ENCODE results near the gene TEAD1. TPM values are rescaled to one million over a fixed set of nuclear protein-coding genes. Genes with fewer than 3 reads are reported as not detected.

TEAD1 gene
- total and polyA plus RNA-seq, 9 of the 15 experiments (the other 6 are each of a cell fraction or from before 2014, with no cell fraction given) = 1.7 to 17.7 (median 10.8) TPM

DNA sequence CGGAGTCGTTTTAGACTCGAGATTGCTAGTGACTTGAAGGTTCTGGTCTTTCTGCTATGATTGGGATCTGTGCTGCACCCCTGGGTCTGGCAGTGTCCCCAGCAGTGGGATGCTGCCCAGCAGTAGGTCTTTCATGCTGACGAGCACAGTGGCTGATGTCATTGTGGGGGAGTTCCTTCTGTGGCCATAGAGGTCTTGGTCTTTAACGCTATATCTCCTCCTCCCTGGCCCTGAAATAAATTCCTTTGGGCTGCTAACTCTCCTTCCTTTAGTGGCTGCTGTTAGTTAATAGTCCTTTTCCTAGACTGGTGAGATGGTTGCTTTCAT, 136.3 kb downstream of the TEAD1 start (continued):
- TF ChIP-seq, protein P1, sequence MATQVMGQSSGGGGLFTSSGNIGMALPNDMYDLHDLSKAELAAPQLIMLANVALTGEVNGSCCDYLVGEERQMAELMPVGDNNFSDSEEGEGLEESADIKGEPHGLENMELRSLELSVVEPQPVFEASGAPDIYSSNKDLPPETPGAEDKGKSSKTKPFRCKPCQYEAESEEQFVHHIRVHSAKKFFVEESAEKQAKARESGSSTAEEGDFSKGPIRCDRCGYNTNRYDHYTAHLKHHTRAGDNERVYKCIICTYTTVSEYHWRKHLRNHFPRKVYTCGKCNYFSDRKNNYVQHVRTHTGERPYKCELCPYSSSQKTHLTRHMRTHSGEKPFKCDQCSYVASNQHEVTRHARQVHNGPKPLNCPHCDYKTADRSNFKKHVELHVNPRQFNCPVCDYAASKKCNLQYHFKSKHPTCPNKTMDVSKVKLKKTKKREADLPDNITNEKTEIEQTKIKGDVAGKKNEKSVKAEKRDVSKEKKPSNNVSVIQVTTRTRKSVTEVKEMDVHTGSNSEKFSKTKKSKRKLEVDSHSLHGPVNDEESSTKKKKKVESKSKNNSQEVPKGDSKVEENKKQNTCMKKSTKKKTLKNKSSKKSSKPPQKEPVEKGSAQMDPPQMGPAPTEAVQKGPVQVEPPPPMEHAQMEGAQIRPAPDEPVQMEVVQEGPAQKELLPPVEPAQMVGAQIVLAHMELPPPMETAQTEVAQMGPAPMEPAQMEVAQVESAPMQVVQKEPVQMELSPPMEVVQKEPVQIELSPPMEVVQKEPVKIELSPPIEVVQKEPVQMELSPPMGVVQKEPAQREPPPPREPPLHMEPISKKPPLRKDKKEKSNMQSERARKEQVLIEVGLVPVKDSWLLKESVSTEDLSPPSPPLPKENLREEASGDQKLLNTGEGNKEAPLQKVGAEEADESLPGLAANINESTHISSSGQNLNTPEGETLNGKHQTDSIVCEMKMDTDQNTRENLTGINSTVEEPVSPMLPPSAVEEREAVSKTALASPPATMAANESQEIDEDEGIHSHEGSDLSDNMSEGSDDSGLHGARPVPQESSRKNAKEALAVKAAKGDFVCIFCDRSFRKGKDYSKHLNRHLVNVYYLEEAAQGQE (IDR thresholded peaks at IDR 0.05; ENCODE audit: borderline replicate concordance) = no peak
- TF ChIP-seq, protein P1 (CRISPR knock-in tag; IDR thresholded peaks at IDR 0.05; ENCODE audit: low read depth) = no peak
- TF ChIP-seq TARDBP (IDR thresholded peaks at IDR 0.05) (no peak), ASH1L (IDR thresholded peaks at IDR 0.05; ENCODE audit: borderline replicate concordance, low read depth, partially characterized antibody) (no peak), HSF4 (CRISPR knock-in tag; IDR thresholded peaks at IDR 0.05; ENCODE audit: borderline replicate concordance) (no peak), TBL1XR1 (IDR thresholded peaks at IDR 0.05; ENCODE audit: low read length in 2 of 2) (no peak), PCBP1 (IDR thresholded peaks at IDR 0.05; ENCODE audit: low read depth, low read length, poor library complexity, severe bottlenecking) (no peak), XRCC5 (IDR thresholded peaks at IDR 0.05; ENCODE audit: low read depth, low read length) (no peak), PML (IDR thresholded peaks at IDR 0.05; ENCODE audit: low read length) (no peak), POLR3A (IDR thresholded peaks at IDR 0.05; ENCODE audit: borderline replicate concordance, extremely low read depth, insufficient read depth, insufficient read length) (no peak)
- TF ChIP-seq, protein P2, sequence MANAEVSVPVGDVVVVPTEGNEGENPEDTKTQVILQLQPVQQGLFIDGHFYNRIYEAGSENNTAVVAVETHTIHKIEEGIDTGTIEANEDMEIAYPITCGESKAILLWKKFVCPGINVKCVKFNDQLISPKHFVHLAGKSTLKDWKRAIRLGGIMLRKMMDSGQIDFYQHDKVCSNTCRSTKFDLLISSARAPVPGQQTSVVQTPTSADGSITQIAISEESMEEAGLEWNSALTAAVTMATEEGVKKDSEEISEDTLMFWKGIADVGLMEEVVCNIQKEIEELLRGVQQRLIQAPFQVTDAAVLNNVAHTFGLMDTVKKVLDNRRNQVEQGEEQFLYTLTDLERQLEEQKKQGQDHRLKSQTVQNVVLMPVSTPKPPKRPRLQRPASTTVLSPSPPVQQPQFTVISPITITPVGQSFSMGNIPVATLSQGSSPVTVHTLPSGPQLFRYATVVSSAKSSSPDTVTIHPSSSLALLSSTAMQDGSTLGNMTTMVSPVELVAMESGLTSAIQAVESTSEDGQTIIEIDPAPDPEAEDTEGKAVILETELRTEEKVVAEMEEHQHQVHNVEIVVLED (CRISPR knock-in tag; IDR thresholded peaks at IDR 0.05) = no peak
